ENCODE results near the gene LAMTOR1.

- no peak for TF ChIP-seq EP300 (IDR thresholded peaks at IDR 0.05)
- no peak for TF ChIP-seq CTCF (IDR thresholded peaks at IDR 0.05)
Measured at GRCh38 chr11:72075109-72075508, 28.0 kb downstream of the LAMTOR1 start.
